ENCODE results near the gene SLC16A11. TPM values are rescaled to one million over a fixed set of nuclear protein-coding genes. Genes with fewer than 3 reads are reported as not detected.

Gene SLC16A11
- total RNA-seq, 1 experiment from 2014 or later: 0.48 TPM

GRCh38 chr17:7081341-7082062 is 37.6 kb upstream of the SLC16A11 start:
- TF ChIP-seq RELA (CRISPR knock-in tag; IDR thresholded peaks at IDR 0.05; ENCODE audit: borderline replicate concordance): no peak
- TF ChIP-seq AFF4 (CRISPR knock-in tag; IDR thresholded peaks at IDR 0.05; ENCODE audit: borderline replicate concordance): no peak
- ChIA-PET CTCF (interaction anchor here (0.6 to 1.3 kb wide), 4 partner anchors 24 to 96 kb away, joined by 3 to 6 read pairs (median 4); no protein-coding TSS in a partner anchor), POLR2A (no interaction called here)
- H3K9me3 Mint-ChIP-seq: peaks cover 12% of the 10 kb centered on the region
- no peaks in the 10 kb centered on the region for H3K4me1 Mint-ChIP-seq
- no peaks in the 10 kb centered on the region for H3K36me3 Mint-ChIP-seq
- H3K27me3 Mint-ChIP-seq (ENCODE audit: low read depth): peaks cover 5% of the 10 kb centered on the region; the same call in 1 of the 2 replicates
- DNase-seq (ENCODE audit: low spot score) (no peak), ATAC-seq (no peak)
- H3K27ac Mint-ChIP-seq: no peak overlapping the region
- no peak overlapping the region for H3K4me3 Mint-ChIP-seq

- POLR2A ChIA-PET: no interaction called here
- Mint-ChIP-seq H3K4me3 (no peak overlapping the region), H3K27me3 (ENCODE audit: low read depth) (peaks cover 5% of the 10 kb centered on the region; the same call in 1 of the 2 replicates), H3K36me3 (no peaks in the 10 kb centered on the region), H3K27ac (no peak overlapping the region; the same call in 1 of the 2 replicates), H3K4me1 (no peaks in the 10 kb centered on the region), H3K9me3 (peaks cover 8% of the 10 kb centered on the region)
- no peak for DNase-seq (ENCODE audit: low spot score)
- CTCF ChIA-PET: interaction anchor here (0.6 to 1.1 kb wide), 4 partner anchors 23 to 84 kb away, joined by 3 to 6 read pairs (median 3); no protein-coding TSS in a partner anchor
- no peak for ATAC-seq
- no peak for TF ChIP-seq PREB (CRISPR knock-in tag; IDR thresholded peaks at IDR 0.05; ENCODE audit: borderline replicate concordance)
- no peak for TF ChIP-seq ZNF423 (CRISPR knock-in tag; IDR thresholded peaks at IDR 0.05)
- TF ChIP-seq AFF4 (CRISPR knock-in tag; IDR thresholded peaks at IDR 0.05; ENCODE audit: borderline replicate concordance): no peak
- no peak for TF ChIP-seq ZNF219 (CRISPR knock-in tag; IDR thresholded peaks at IDR 0.05; ENCODE audit: borderline replicate concordance)
- TF ChIP-seq OVOL2 (CRISPR knock-in tag; IDR thresholded peaks at IDR 0.05; ENCODE audit: borderline replicate concordance): no peak
- no peak for TF ChIP-seq GABPB1 (CRISPR knock-in tag; IDR thresholded peaks at IDR 0.05)
- no peak for TF ChIP-seq ATF6 (CRISPR knock-in tag; IDR thresholded peaks at IDR 0.05)
- TF ChIP-seq KAT7 (CRISPR knock-in tag; IDR thresholded peaks at IDR 0.05; ENCODE audit: borderline replicate concordance): no peak
- no peak for TF ChIP-seq FOXP4 (CRISPR knock-in tag; IDR thresholded peaks at IDR 0.05)
- no peak for TF ChIP-seq RELA (CRISPR knock-in tag; IDR thresholded peaks at IDR 0.05; ENCODE audit: borderline replicate concordance)
- TF ChIP-seq USF2 (CRISPR knock-in tag; IDR thresholded peaks at IDR 0.05): no peak
- no peak for TF ChIP-seq ZNF512 (CRISPR knock-in tag; IDR thresholded peaks at IDR 0.05; ENCODE audit: borderline replicate concordance)
- no peak for TF ChIP-seq ZNF396 (CRISPR knock-in tag; IDR thresholded peaks at IDR 0.05; ENCODE audit: borderline replicate concordance)
These were observed 36.7 kb upstream of the SLC16A11 start for GRCh38 chr17:7080456-7081041.
